K562 (cell line): Measurements from ENCODE around the gene LIN28A. TPM values are rescaled to one million over a fixed set of nuclear protein-coding genes. Genes with fewer than 3 reads are reported as not detected.

Experiments
- CBX5 ChIP-seq: IDR thresholded peaks from 2 replicates; pipeline ENCODE4 v1.6.1; 2014; ENCODE audit warnings: low read depth, borderline replicate concordance
- CC2D1A ChIP-seq: fragments of 450-650 bp; IDR thresholded peaks from 2 replicates; pipeline ENCODE4 v1.6.1; 2017; ENCODE audit warnings: mild to moderate bottlenecking
- CSDE1 ChIP-seq, 2 experiments: fragments of 450-650 bp; IDR thresholded peaks; 2 replicates each; pipeline ENCODE4 v1.6.1; 2016; ENCODE audit warnings: mild to moderate bottlenecking in 1 of 2
- ELF4 ChIP-seq: fragments of 450-650 bp; formaldehyde crosslinking; IDR thresholded peaks from 2 replicates; pipeline ENCODE4 v1.4.0; 2022; ENCODE audit warnings: missing genetic modification characterization
- GABPB1 ChIP-seq: sonication (generic); formaldehyde crosslinking; IDR thresholded peaks from 2 replicates; pipeline ENCODE4 v1.8.0; 2022; ENCODE audit warnings: mild to moderate bottlenecking, missing genetic modification reagents
- JUND ChIP-seq, 2 experiments: IDR thresholded peaks; 2 replicates in 1 of 2; 3 replicates in 1 of 2; pipeline ENCODE4 v1.6.1; 2011; ENCODE audit warnings: borderline replicate concordance in 2 of 2, low read depth in 2 of 2, low read length in 2 of 2, improper control_type of control experiment in 1 of 2, missing biosample characterization in 1 of 2, missing genetic modification characterization in 1 of 2, missing genetic modification reagents in 1 of 2
- KLF10 ChIP-seq: fragments of 250-450 bp; sonication (Bioruptor Pico); IDR thresholded peaks from 2 replicates; pipeline ENCODE4 v1.6.1; 2021; ENCODE audit warnings: matching md5 sums
- KLF13 ChIP-seq: fragments of 450-650 bp; IDR thresholded peaks from 2 replicates; pipeline ENCODE4 v1.6.1; 2016; ENCODE audit warnings: missing genetic modification characterization, low read depth, mild to moderate bottlenecking, missing compliant biosample characterization, moderate library complexity, borderline replicate concordance
- L3MBTL2 ChIP-seq: fragments of 450-650 bp; IDR thresholded peaks from 2 replicates; pipeline ENCODE4 v1.6.1; 2016; ENCODE audit warnings: mild to moderate bottlenecking, moderate library complexity
- LARP7 ChIP-seq: fragments of 450-650 bp; IDR thresholded peaks from 2 replicates; pipeline ENCODE4 v1.6.1; 2016
- NRF1 ChIP-seq, 2 experiments: fragments of 450-650 bp; IDR thresholded peaks in 1 of 2; conservative IDR thresholded peaks in 1 of 2; 2 replicates each; pipeline ENCODE4 v1.6.1; 2014; ENCODE audit warnings: mild to moderate bottlenecking in 2 of 2
- PTRF ChIP-seq: fragments of 450-650 bp; IDR thresholded peaks from 2 replicates; pipeline ENCODE4 v1.6.1; 2016; ENCODE audit warnings: mild to moderate bottlenecking, missing genetic modification characterization, missing compliant biosample characterization
- SAFB2 ChIP-seq: fragments of 200-400 bp; formaldehyde crosslinking; IDR thresholded peaks from 2 replicates; pipeline ENCODE4 v1.6.1; 2018; ENCODE audit warnings: borderline replicate concordance, low read length, low read depth, moderate library complexity; ENCODE audit not compliant: severe bottlenecking
- SMARCB1 ChIP-seq: IDR thresholded peaks from 2 replicates; pipeline ENCODE4 v1.6.1; 2011; ENCODE audit warnings: improper control_type of control experiment, low read depth; ENCODE audit not compliant: insufficient read length
- TGIF2 ChIP-seq: sonication (generic); formaldehyde crosslinking; IDR thresholded peaks from 2 replicates; pipeline ENCODE4 v1.8.1; 2022; ENCODE audit warnings: mild to moderate bottlenecking, missing genetic modification reagents, moderate library complexity
- ZBTB7A ChIP-seq: IDR thresholded peaks from 2 replicates; pipeline ENCODE4 v1.6.1; 2011; ENCODE audit warnings: low read depth, mild to moderate bottlenecking, low read length, moderate library complexity, borderline replicate concordance; ENCODE audit not compliant: control insufficient read depth
- ZNF12 ChIP-seq: sonication (generic); formaldehyde crosslinking; IDR thresholded peaks from 2 replicates; pipeline ENCODE4 v1.4.0; 2020; ENCODE audit warnings: mild to moderate bottlenecking, missing genetic modification reagents
- ZNF124 ChIP-seq: sonication (generic); formaldehyde crosslinking; IDR thresholded peaks from 2 replicates; pipeline ENCODE4 v1.8.1; 2022; ENCODE audit warnings: missing genetic modification reagents
- ZNF217 ChIP-seq: sonication (generic); formaldehyde crosslinking; IDR thresholded peaks from 2 replicates; pipeline ENCODE4 v1.8.0; 2022; ENCODE audit warnings: mild to moderate bottlenecking, missing genetic modification reagents
- ZNF3 ChIP-seq: fragments of 250-450 bp; sonication (Bioruptor Pico); IDR thresholded peaks from 2 replicates; pipeline ENCODE4 v1.5.0; 2021; ENCODE audit warnings: mild to moderate bottlenecking, moderate library complexity
- ZNF347 ChIP-seq: fragments of 450-650 bp; formaldehyde crosslinking; IDR thresholded peaks from 2 replicates; pipeline ENCODE4 v1.4.0; 2020; ENCODE audit warnings: low read depth, mild to moderate bottlenecking, moderate library complexity
- polyA plus RNA-seq, 8 experiments: library from polyadenylated mRNA; depleted of rRNA in 4 of 8; stranded (reverse) in 5 of 8; unstranded in 3 of 8; fragments of >200 nt; fragmentation: Nextera tagmentation in 2 of 8; fragmentation: Illumina TruSeq in 1 of 8; extraction: Ambion mirVana in 2 of 8; extraction: Trizol in 1 of 8; gene quantifications; 2 replicates each; pipeline versions ENCODE4 v1.2.1 to v1.2.3, GENCODE V29; 2011 to 2014; ENCODE audit warnings: inconsistent platforms in 1 of 8, missing spikeins in 1 of 8
- total RNA-seq, 7 experiments: library from RNA; depleted of rRNA in 6 of 7; stranded (reverse); fragments of >200 nt in 6 of 7; fragmentation: Illumina TruSeq in 2 of 7; extraction: Trizol in 2 of 7; gene quantifications; 2 replicates each; pipeline versions ENCODE4 v1.2.1 to v1.2.3, GENCODE V29; 2011 to 2021; ENCODE audit warnings: low replicate concordance in 1 of 7
- TF ChIP-seq, protein P1 (sequence below): fragments of 450-650 bp; IDR thresholded peaks from 2 replicates; pipeline ENCODE4 v1.6.1; 2016; ENCODE audit warnings: antibody characterized with exemption
- TF ChIP-seq, protein P2 (sequence below): fragments of 450-650 bp; formaldehyde crosslinking; IDR thresholded peaks from 2 replicates; pipeline ENCODE4 v1.4.0; 2020; ENCODE audit warnings: mild to moderate bottlenecking, moderate library complexity
- TF ChIP-seq, protein P3 (sequence below): fragments of 250-450 bp; sonication (Bioruptor Pico); IDR thresholded peaks from 2 replicates; pipeline ENCODE4 v1.5.0; 2021

LIN28A gene
- total and polyA plus RNA-seq, 9 of the 15 experiments (the other 6 are each of a cell fraction or from before 2014, with no cell fraction given), result 0.80 to 5.4 (median 3.9) TPM

DNA sequence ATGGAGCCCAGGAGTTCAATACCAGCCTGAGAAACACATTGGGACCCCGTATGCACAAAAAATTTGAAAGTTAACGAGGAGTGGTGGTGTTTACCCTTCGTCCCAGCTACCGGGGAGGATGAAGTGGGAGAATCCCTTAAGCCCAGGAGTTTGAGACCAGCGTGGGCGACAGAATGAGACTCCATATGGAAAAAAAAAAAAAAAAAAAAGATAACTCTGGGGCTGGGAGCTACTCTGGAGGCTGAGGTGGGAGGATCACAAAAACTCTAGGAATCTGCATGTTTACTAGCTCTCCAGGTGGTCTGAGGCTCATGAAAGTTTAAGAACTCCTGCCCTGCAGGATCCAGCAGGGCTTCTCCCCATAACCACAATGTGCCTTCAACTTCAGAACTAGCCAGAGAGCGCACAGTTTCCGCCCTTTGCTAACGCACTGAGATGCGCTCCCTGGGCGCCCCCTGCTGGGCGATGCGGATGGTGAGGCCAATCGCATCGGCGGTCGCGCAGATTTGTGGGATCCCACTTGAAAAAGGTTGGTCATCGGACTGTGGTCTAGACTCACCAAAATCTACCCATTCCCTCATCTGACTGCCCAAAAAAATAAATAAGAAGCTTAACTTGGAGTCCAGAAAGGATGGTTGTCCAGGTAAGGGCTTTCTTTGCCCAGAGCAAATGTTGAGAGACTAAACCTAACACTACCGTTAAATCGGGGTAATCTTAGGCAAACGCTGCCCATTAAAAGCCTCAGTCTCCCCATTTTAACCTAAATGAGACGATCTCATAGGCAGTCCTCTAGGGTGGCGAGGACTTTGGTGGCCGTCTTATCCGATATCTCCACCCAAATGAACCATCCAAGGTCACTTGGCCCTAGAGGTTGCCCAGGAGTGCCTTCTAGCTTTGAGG, 46.8 kb upstream of the LIN28A start (continued):
- TF ChIP-seq JUND (IDR thresholded peaks at IDR 0.05; ENCODE audit: borderline replicate concordance, low read depth, low read length) (peak; percentile 70), JUND (tag; IDR thresholded peaks at IDR 0.05; ENCODE audit: borderline replicate concordance, low read depth, low read length) (peak; percentile 67; the same call in 1 of the 3 replicates), CBX5 (no peak), ZNF217 (no peak), ZNF347 (CRISPR knock-in tag) (no peak), SAFB2 (no peak), ZNF3 (CRISPR knock-in tag) (no peak), ZBTB7A (peak; percentile 54; the same call in 1 of the 2 replicates), CSDE1 (IDR thresholded peaks at IDR 0.05) (no peak), PTRF (tag) (no peak), NRF1 (conservative IDR thresholded peaks at IDR 0.05 in 1 of 2, IDR thresholded peaks at IDR 0.05 in 1 of 2) (peak; percentile 37 to 62; a peak in 3 of 4 replicates), SMARCB1 (no peak), GABPB1 (CRISPR knock-in tag) (peak; percentile 66), L3MBTL2 (peak; percentile 71; the same call in 1 of the 2 replicates), CC2D1A (no peak), ELF4 (CRISPR knock-in tag) (no peak), KLF13 (no peak), TGIF2 (no peak), KLF10 (no peak), LARP7 (no peak), ZNF124 (CRISPR knock-in tag) (no peak), ZNF12 (CRISPR knock-in tag) (no peak)
- TF ChIP-seq, protein P1, sequence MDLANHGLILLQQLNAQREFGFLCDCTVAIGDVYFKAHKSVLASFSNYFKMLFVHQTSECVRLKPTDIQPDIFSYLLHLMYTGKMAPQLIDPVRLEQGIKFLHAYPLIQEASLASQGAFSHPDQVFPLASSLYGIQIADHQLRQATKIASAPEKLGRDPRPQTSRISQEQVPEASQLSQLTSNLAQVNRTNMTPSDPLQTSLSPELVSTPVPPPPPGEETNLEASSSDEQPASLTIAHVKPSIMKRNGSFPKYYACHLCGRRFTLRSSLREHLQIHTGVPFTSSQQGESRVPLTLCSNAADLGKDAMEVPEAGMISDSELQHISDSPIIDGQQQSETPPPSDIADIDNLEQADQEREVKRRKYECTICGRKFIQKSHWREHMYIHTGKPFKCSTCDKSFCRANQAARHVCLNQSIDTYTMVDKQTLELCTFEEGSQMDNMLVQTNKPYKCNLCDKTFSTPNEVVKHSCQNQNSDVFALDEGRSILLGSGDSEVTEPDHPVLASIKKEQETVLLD, result no peak
- TF ChIP-seq, protein P2, sequence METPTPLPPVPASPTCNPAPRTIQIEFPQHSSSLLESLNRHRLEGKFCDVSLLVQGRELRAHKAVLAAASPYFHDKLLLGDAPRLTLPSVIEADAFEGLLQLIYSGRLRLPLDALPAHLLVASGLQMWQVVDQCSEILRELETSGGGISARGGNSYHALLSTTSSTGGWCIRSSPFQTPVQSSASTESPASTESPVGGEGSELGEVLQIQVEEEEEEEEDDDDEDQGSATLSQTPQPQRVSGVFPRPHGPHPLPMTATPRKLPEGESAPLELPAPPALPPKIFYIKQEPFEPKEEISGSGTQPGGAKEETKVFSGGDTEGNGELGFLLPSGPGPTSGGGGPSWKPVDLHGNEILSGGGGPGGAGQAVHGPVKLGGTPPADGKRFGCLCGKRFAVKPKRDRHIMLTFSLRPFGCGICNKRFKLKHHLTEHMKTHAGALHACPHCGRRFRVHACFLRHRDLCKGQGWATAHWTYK, result no peak
- TF ChIP-seq, protein P3, sequence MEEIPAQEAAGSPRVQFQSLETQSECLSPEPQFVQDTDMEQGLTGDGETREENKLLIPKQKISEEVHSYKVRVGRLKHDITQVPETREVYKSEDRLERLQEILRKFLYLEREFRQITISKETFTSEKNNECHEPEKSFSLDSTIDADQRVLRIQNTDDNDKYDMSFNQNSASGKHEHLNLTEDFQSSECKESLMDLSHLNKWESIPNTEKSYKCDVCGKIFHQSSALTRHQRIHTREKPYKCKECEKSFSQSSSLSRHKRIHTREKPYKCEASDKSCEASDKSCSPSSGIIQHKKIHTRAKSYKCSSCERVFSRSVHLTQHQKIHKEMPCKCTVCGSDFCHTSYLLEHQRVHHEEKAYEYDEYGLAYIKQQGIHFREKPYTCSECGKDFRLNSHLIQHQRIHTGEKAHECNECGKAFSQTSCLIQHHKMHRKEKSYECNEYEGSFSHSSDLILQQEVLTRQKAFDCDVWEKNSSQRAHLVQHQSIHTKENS (CRISPR knock-in tag), result no peak
